ENCODE data around the gene MAP2.
A peak's percentile ranks its signal among the peaks of the same experiment; 100 is the strongest.

The MAP2 gene

DNA sequence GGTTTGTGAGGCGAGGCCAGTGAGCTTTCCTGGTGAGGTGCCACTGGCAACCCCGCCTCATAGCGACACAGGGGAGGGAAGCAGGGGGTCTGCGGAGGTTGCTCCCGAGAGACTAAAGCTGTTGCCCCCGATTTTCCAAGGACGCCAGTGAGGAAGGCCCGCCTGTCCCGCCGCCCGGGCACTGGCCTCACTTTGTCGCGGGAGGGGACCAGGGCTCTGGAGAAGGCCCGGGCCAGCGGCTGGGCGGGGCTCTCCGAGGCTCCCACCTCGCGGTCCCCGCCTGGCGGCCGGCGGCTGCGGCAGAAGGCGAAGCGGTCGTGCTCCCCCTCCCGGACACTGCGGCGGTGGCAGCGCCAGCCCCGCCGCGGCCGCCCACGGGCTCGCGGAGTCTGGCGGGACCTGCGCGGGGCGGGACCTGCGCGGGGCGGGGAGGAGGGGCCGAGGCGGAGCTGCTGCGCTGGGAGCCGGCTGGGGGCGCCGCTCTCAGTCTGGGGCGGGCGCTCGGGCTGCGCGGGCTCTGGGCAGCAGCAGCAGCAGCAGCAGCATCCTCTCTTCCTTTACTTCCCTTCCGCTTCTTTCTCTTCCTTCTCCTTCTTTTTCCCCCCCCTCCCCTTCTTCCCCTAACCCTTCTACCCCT lies at the start of gene MAP2:
TSS of gene MAP2 (plus strand) at position 486 of the 637 bp plus-strand sequence. CDS start 229,124 bp downstream, outside the sequence.
- DNase-seq (ENCODE audit: low read depth in 2 of 2), result peak in 1 of 2 donors; percentile 40

GRCh38 chr2:209376686-209377085 lies 47.2 kb upstream of the MAP2 start:
- no peak for DNase-seq (ENCODE audit: low read depth in 2 of 2)

DNA sequence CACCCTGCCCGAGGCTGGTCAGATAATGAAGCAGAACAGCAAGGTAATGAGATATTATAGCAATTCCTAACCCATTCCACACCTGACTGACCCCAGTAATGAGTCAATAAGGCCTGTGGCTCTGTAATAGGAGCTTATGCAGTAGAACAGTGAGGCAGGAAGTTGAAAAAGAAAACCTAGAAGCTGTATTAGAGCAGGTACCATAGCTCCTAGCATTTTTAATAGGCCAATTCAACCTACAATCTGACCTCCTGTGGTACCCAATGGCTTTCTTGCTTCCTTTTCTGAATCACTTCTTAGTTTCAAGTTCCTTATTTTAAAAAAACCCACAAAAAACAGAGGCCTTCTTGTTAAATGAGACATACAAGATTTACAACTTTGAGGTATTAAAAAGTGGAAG lies 43.6 kb upstream of the MAP2 start:
- DNase-seq (ENCODE audit: low read depth in 2 of 2), result no peak

- no peak for DNase-seq (ENCODE audit: low read depth in 2 of 2)
Measured at GRCh38 chr2:209381091-209381490, 42.8 kb upstream of the MAP2 start.

- no peak for DNase-seq (ENCODE audit: low read depth in 2 of 2)
Measured at GRCh38 chr2:209382775-209383174, 41.1 kb upstream of the MAP2 start.

- DNase-seq (ENCODE audit: low read depth in 2 of 2), result no peak
Measured at GRCh38 chr2:209383212-209383611, 40.6 kb upstream of the MAP2 start.

DNA sequence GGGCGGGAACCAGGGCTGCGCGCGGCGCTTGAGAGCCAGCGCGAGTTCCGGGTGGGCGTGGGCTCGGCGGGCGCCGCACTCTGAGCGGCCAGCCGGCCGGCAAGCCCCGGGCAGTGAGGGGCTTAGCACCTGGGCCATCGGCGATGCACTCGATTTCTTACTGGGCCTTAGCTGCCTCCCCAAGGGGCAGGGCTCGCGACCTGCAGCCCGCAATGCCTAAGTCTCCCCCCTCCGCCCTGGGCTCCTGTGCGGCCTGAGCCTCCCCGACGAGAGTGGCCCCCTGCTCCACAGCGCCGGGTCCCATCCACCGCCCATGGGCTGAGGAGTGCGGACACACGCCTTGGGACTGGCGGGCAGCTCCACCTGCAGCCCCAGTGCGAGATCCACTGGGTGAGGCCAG lies 36.5 kb upstream of the MAP2 start:
- DNase-seq (ENCODE audit: low read depth in 2 of 2), result no peak

GRCh38 chr2:209388446-209389037 lies 35.3 kb upstream of the MAP2 start:
- DNase-seq (ENCODE audit: low read depth in 2 of 2), result no peak

DNA sequence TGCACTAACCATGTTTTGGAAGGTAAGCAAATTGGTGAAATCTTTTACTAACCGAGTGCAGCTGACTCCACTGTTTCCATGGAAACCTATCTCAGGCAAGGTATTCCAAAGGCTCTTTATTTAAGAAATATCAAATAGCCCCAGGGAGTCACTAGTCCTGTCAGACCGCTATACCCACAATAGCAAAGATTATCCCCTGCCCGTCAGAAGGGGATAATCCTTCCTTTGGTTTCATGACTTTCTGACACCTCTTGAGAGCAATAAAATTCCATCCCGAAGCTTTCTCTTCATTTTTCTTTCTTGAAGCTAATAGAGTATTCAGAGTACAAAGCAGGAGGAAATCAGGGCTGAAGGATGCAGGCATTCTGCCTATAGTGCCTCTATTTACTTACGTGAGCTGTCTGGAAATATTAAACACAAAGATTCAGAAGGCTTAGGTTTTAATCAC lies 34.7 kb upstream of the MAP2 start:
- no peak for DNase-seq (ENCODE audit: low read depth in 2 of 2)

DNA sequence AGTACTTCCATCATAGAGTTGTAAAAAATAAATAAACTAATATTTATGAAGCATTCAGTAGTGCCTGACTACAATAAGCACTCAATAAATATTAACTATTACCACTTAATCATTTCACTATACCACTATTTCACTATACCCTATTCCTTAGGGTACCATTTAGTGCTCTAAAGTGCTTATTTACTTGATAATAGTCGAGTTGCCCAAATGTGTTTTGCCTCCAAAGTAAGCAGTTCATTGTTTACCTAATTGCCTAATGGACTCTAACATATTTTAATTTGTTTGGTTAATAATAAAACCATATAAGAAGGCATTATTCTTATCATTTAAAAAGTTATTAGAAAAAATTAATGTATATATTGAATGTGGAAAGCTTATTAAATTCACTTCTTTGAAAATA lies 33.0 kb upstream of the MAP2 start:
- DNase-seq (ENCODE audit: low read depth in 2 of 2), result no peak

- no peak for DNase-seq (ENCODE audit: low read depth in 2 of 2)
Measured at GRCh38 chr2:209391776-209392401, 32.0 kb upstream of the MAP2 start.

DNA sequence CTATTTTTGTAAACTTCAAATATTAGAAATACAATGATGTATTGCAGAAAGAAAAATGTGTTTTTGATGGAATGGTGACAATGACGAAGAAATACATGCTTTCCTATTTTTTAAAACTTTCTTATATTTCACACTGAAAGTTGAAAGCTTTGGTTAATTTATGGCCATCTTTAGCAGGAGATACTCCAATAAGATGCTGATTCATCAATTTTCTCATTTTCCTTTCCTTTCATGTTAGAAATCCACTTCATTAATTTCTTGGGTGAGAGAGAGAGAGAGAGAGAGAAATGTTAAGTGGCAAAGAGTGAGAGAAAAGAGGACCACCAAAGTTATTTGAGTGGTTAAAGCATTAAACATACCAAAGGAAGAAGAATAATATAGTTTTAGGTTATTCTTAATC lies 28.6 kb upstream of the MAP2 start:
- DNase-seq (ENCODE audit: low read depth in 2 of 2), result no peak

- DNase-seq (ENCODE audit: low read depth in 2 of 2), result no peak
Measured at GRCh38 chr2:209395652-209396051, 28.2 kb upstream of the MAP2 start.

- no peak for DNase-seq (ENCODE audit: low read depth in 2 of 2)
Measured at GRCh38 chr2:209398463-209398862, 25.4 kb upstream of the MAP2 start.

GRCh38 chr2:209401788-209402187 lies 22.1 kb upstream of the MAP2 start:
- DNase-seq (ENCODE audit: low read depth in 2 of 2), result no peak

DNA sequence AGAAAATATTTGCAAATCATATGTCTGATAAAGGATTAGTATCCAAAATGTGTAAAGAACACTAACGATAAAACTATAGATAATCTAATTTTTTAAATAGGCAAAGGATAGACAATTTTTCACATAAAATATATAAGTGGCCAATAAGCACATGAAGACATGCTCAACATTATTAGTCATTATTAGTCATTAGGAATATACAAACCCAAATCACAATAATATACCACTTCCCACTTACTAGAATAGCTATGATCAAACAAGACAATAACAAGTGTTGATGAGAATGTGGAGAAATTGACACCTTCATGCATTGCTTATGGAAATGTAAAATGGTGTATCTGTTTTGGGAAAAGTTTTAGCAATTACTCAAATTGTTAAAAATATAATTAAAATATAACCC lies 12.6 kb upstream of the MAP2 start:
- no peak for DNase-seq (ENCODE audit: low read depth in 2 of 2)

GRCh38 chr2:209411718-209412117 lies 12.1 kb upstream of the MAP2 start:
- no peak for DNase-seq (ENCODE audit: low read depth in 2 of 2)

DNA sequence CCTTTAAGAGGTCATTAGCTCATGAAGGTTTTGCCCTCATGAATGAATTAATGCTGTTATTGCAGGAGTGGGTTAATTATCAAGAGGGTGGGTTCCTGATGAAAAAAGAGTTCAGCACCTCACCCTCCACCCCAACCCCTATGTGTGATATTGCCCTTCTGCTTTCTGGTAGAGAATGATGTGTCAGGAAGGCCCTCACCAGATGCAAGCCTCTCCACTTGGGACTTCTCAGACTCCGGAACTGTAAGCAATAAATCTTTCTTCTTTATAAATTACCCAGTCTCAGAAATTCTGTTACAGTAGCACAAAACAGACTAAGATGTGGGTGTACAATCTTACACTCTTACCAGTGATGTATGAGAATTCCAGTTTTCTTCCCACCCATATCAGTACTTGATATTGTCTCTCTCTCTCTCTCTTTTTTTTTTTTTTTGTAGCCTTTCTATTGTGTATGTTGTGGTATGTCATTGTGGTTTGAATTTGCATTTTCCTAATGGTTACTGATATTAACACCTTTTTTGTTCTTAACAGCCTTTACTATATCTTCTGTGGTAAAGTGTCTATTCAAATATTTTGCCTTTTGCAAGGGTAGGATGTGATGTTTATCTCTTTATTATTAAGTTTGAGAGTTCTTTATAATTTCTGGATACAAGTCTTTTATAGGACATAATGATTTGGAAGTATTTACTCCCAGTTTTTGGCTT lies 10.4 kb upstream of the MAP2 start:
- no peak for DNase-seq (ENCODE audit: low read depth in 2 of 2)

GRCh38 chr2:209416913-209417312 lies 6.9 kb upstream of the MAP2 start:
- no peak for DNase-seq (ENCODE audit: low read depth in 2 of 2)

DNA sequence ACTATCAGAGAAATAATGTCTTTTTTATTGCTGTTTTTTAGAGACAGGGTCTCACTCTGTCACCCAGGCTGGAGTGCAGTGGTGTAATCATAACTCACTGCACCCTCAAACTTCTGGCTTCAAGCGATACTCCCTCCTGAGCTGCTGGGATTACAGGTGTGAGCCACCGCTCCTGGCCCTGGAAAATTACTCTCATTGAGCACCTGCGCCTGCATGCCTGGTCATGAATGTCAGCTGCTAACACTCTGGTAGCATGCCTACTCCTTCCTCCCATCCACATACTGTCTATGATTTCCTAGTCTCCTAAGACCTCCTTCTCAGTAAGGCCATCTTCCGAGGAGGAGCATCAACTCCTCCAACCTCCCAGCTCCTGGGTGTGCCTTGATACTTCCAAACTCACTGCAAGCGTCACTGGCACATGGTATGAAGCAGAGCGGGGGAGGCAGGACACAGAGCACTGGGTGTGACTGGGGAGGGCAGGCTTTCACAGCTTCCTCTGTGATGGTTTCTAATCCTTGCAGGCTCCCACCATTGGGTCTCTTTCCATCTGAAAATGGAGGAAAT lies 1.6 kb upstream of the MAP2 start:
- DNase-seq (ENCODE audit: low read depth in 2 of 2), result no peak

DNA sequence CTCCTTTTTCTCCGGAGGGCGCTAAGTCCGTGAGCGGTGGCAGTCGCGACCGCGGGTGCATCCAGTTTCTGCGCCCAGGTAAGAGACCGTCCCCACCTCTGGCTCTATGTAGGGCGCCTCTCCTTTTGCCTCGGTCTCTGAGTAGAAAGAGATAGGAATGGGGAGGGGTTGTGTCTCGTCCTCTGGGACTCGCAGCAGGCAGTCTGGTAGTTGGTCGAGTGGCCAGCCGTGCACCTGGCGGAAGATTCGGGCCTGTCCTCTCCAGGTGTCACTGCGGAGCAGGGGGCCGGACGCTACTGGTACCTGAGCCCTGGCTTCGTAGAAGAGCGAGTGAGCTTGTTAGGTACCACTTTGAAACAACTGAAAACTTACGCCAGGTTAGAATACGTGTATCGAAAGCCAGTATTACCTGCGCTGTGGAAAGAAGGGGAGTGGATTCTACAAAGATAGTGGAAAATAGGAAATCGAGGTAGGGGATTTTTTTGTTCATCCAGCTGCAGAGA lies 403 bp downstream of the MAP2 start:
- DNase-seq (ENCODE audit: low read depth in 2 of 2), result no peak

DNA sequence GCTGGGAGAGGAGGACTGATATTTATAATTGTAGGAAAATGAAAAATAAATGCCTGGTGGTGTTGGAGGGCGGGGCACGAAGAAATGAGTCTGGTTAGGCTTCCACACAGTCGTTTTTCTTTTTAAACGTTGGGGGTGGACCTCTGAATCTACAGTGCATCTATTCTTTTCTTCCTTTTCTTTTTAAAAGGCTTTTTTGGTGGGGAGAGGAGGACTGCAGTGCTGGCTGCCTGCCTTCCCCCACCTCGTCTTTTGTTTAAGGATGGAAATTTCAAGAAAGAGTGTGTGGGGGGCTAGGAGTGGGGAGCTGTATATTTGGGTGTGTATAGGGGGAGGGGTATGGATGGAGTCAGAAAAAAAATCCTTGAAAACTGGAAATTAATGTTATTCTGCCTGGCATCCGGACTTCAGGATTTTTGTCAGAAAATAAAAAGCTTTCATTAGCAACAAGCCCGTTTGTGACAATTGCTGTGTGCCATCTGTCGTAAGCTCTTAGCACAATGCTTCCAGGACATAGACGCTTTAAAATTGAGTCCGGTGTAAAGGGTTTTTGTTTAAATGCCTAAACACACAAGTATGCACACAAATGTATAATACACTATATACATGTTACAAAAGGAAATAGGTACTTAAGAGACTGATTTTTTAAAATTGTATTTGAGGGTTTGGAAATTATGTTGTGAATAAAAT lies 1.1 kb downstream of the MAP2 start:
- DNase-seq (ENCODE audit: low read depth in 2 of 2), result no peak
